Activated CD4-positive, alpha-beta T cell treated with anti-CD3 and anti-CD28 coated beads, Interleukin-2, amount 50 U/mL, for 16 hours (primary cell): Measurements from ENCODE around the gene TTC28.
A peak's percentile ranks its signal among the peaks of the same experiment; 100 is the strongest.
"Not testable (repeated sequence)": the region's sequence is repeated elsewhere in the genome, so short reads cannot be mapped to it uniquely, and the experiment has no call there.

Experiments used
- DNase-seq: peaks from one replicate; pipeline ENCODE4 v3.0.0-alpha.2; 2020

The TTC28 gene

GRCh38 chr22:28402060-28402459 is 277.6 kb downstream of the TTC28 start:
- no peak for DNase-seq

GRCh38 chr22:28398981-28399380 is 280.7 kb downstream of the TTC28 start:
- DNase-seq = no peak

GRCh38 chr22:28398355-28398754 is 281.3 kb downstream of the TTC28 start:
- DNase-seq = no peak

- DNase-seq = peak; percentile 35
Measured at GRCh38 chr22:28397306-28397705, 282.3 kb downstream of the TTC28 start.

GRCh38 chr22:28395920-28396753 is 283.5 kb downstream of the TTC28 start:
- peak; percentile 80 for DNase-seq

GRCh38 chr22:28395520-28395919 is 284.1 kb downstream of the TTC28 start:
- DNase-seq = no peak

GRCh38 chr22:28394513-28395110 is 285.0 kb downstream of the TTC28 start:
- peak; percentile 24 for DNase-seq

- DNase-seq = no peak
Measured at GRCh38 chr22:28381429-28382167, 298.0 kb downstream of the TTC28 start.

- no peak for DNase-seq
Measured at GRCh38 chr22:28379951-28380350, 299.7 kb downstream of the TTC28 start.

- DNase-seq = peak; percentile 67
Measured at GRCh38 chr22:28379075-28379779, 300.4 kb downstream of the TTC28 start.

- no peak for DNase-seq
Measured at GRCh38 chr22:28375761-28376534, 303.7 kb downstream of the TTC28 start.

- no peak for DNase-seq
Measured at GRCh38 chr22:28373831-28374230, 305.8 kb downstream of the TTC28 start.

GRCh38 chr22:28369854-28370253 is 309.8 kb downstream of the TTC28 start:
- DNase-seq = peak; percentile 43

- DNase-seq = no peak
Measured at GRCh38 chr22:28366856-28367255, 312.8 kb downstream of the TTC28 start.

- no peak for DNase-seq
Measured at GRCh38 chr22:28365371-28365770, 314.3 kb downstream of the TTC28 start.

GRCh38 chr22:28364105-28364504 is 315.5 kb downstream of the TTC28 start:
- DNase-seq = not testable (repeated sequence)

GRCh38 chr22:28360939-28361338 is 318.7 kb downstream of the TTC28 start:
- peak; percentile 55 for DNase-seq

GRCh38 chr22:28358312-28358711 is 321.3 kb downstream of the TTC28 start:
- DNase-seq = no peak

GRCh38 chr22:28357193-28357592 is 322.4 kb downstream of the TTC28 start:
- DNase-seq = no peak

GRCh38 chr22:28351476-28351875 is 328.2 kb downstream of the TTC28 start:
- DNase-seq = no peak

- DNase-seq = no peak
Measured at GRCh38 chr22:28348613-28349609, 330.7 kb downstream of the TTC28 start.
